ENCODE data around the gene CASZ1. TPM values are rescaled to one million over a fixed set of nuclear protein-coding genes. Genes with fewer than 3 reads are reported as not detected.

The CASZ1 gene
- total RNA-seq, 4 donors from 2014 or later: 21.9 to 60.2 (median 29.6) TPM

- intact Hi-C loops (cut with DNase I): no loop called here
- no peak overlapping the region for H3K4me3 ChIP-seq
- 94% methylated on average over 20 of the region's 23 CpGs for WGBS
- no peak for DNase-seq (ENCODE audit: extremely low spot score)
- TF ChIP-seq POLR2A (IDR thresholded peaks at IDR 0.05; ENCODE audit: low read depth): no peak
- no peak for TF ChIP-seq POLR2AphosphoS5 (IDR thresholded peaks at IDR 0.05)
- no peak for TF ChIP-seq EP300 (IDR thresholded peaks at IDR 0.05)
- no peak for TF ChIP-seq CTCF (IDR thresholded peaks at IDR 0.05)
- H3K9me3 ChIP-seq: no peaks in the 10 kb centered on the region
- H3K27ac ChIP-seq (replicated peaks in 1 of 4): no peak overlapping the region
- no peaks in the 10 kb centered on the region for H3K27me3 ChIP-seq
- peaks cover 0 to 36% (median 9%) of the 10 kb centered on the region in 4 donors for H3K36me3 ChIP-seq
- H3K4me1 ChIP-seq: peaks cover 0 to 8% (median 3%) of the 10 kb centered on the region in 4 donors
These were observed 178.2 kb downstream of the CASZ1 start for GRCh38 chr1:10617931-10618885.

- intact Hi-C loops (cut with DNase I): no loop called here
- H3K36me3 ChIP-seq: peaks cover 0 to 30% (median 5%) of the 10 kb centered on the region in 4 donors
- no peak overlapping the region for H3K4me3 ChIP-seq
- TF ChIP-seq EP300 (IDR thresholded peaks at IDR 0.05): no peak
- no peak for TF ChIP-seq POLR2AphosphoS5 (IDR thresholded peaks at IDR 0.05)
- no peak for TF ChIP-seq POLR2A (IDR thresholded peaks at IDR 0.05; ENCODE audit: low read depth)
- no peak for TF ChIP-seq CTCF (IDR thresholded peaks at IDR 0.05)
- no peaks in the 10 kb centered on the region for H3K27me3 ChIP-seq
- no peaks in the 10 kb centered on the region for H3K9me3 ChIP-seq
- peaks cover 0 to 8% (median 3%) of the 10 kb centered on the region in 4 donors for H3K4me1 ChIP-seq
- no peak for DNase-seq (ENCODE audit: extremely low spot score)
- no peak overlapping the region for H3K27ac ChIP-seq (replicated peaks in 1 of 4)
- 93% methylated on average over 5 of the region's 5 CpGs for WGBS
These were observed 179.1 kb downstream of the CASZ1 start for GRCh38 chr1:10617318-10617717.

GRCh38 chr1:10616696-10617095 lies 179.8 kb downstream of the CASZ1 start:
- Histone ChIP-seq H3K27ac (replicated peaks in 1 of 4) (no peak overlapping the region), H3K4me3 (no peak overlapping the region), H3K27me3 (no peaks in the 10 kb centered on the region), H3K4me1 (peaks cover 0 to 3% (median under 1%) of the 10 kb centered on the region in 4 donors), H3K9me3 (no peaks in the 10 kb centered on the region), H3K36me3 (peaks cover 0 to 24% (median 5%) of the 10 kb centered on the region in 4 donors)
- TF ChIP-seq POLR2A (IDR thresholded peaks at IDR 0.05; ENCODE audit: low read depth): no peak
- TF ChIP-seq CTCF (IDR thresholded peaks at IDR 0.05): no peak
- no peak for TF ChIP-seq EP300 (IDR thresholded peaks at IDR 0.05)
- no peak for TF ChIP-seq POLR2AphosphoS5 (IDR thresholded peaks at IDR 0.05)
- 96% methylated on average over 14 of the region's 15 CpGs for WGBS
- intact Hi-C loops (cut with DNase I): no loop called here
- DNase-seq (ENCODE audit: extremely low spot score): no peak

- no peak for DNase-seq (ENCODE audit: extremely low spot score)
- Histone ChIP-seq H3K9me3 (no peaks in the 10 kb centered on the region), H3K36me3 (peaks cover 0 to 21% (median 5%) of the 10 kb centered on the region in 4 donors), H3K27me3 (no peaks in the 10 kb centered on the region), H3K4me3 (no peak overlapping the region), H3K27ac (replicated peaks in 1 of 4) (no peak overlapping the region), H3K4me1 (peaks cover 0 to 4% (median 0%) of the 10 kb centered on the region in 4 donors)
- TF ChIP-seq POLR2A (IDR thresholded peaks at IDR 0.05; ENCODE audit: low read depth) (no peak), CTCF (IDR thresholded peaks at IDR 0.05) (no peak), EP300 (IDR thresholded peaks at IDR 0.05) (no peak), POLR2AphosphoS5 (IDR thresholded peaks at IDR 0.05) (no peak)
- intact Hi-C loops (cut with DNase I): no loop called here
- 95% methylated on average over 18 of the region's 27 CpGs for WGBS
These were observed 180.3 kb downstream of the CASZ1 start for GRCh38 chr1:10615932-10616671.
